Nephron progenitor cell (in vitro differentiated cells): Measurements from ENCODE around the gene FAM32A.

Experiments used
- DNase-seq: peaks from one replicate; pipeline ENCODE4 v3.0.0; 2021
- H3K27ac Mint-ChIP-seq: 2 replicates; pipeline ENCODE4 v1.8.0; 2021; ENCODE audit warnings: mild to moderate bottlenecking, moderate library complexity, mixed read lengths
- H3K27me3 Mint-ChIP-seq: 2 replicates; pipeline ENCODE4 v1.8.0; 2021; ENCODE audit warnings: mild to moderate bottlenecking, low read depth, mixed read lengths; ENCODE audit not compliant: poor library complexity
- H3K36me3 Mint-ChIP-seq: 2 replicates; pipeline ENCODE4 v1.8.0; 2021; ENCODE audit warnings: low read depth, mixed read lengths
- H3K4me1 Mint-ChIP-seq: 2 replicates; pipeline ENCODE4 v1.8.0; 2021; ENCODE audit warnings: mixed read lengths
- H3K4me3 Mint-ChIP-seq: 2 replicates; pipeline ENCODE4 v1.8.0; 2021; ENCODE audit warnings: mild to moderate bottlenecking, moderate library complexity, mixed read lengths
- H3K9me3 Mint-ChIP-seq: 2 replicates; pipeline ENCODE4 v1.8.0; 2021; ENCODE audit warnings: mild to moderate bottlenecking, moderate library complexity, mixed read lengths
- TF ChIP-seq, protein P1 (sequence below): fragments of 200-600 bp; sonication (generic); IDR thresholded peaks from 2 replicates; pipeline ENCODE4 v1.5.0; 2021; ENCODE audit warnings: antibody characterized with exemption

The FAM32A gene

GRCh38 chr19:16160445-16160942 lies 24.7 kb upstream of the FAM32A start:
- H3K27me3 Mint-ChIP-seq = peaks cover 22% of the 10 kb centered on the region
- H3K36me3 Mint-ChIP-seq = no peaks in the 10 kb centered on the region
- no peak overlapping the region for H3K27ac Mint-ChIP-seq
- no peaks in the 10 kb centered on the region for H3K4me1 Mint-ChIP-seq
- no peaks in the 10 kb centered on the region for H3K9me3 Mint-ChIP-seq
- DNase-seq = no peak
- H3K4me3 Mint-ChIP-seq = no peak overlapping the region
- TF ChIP-seq, protein P1, sequence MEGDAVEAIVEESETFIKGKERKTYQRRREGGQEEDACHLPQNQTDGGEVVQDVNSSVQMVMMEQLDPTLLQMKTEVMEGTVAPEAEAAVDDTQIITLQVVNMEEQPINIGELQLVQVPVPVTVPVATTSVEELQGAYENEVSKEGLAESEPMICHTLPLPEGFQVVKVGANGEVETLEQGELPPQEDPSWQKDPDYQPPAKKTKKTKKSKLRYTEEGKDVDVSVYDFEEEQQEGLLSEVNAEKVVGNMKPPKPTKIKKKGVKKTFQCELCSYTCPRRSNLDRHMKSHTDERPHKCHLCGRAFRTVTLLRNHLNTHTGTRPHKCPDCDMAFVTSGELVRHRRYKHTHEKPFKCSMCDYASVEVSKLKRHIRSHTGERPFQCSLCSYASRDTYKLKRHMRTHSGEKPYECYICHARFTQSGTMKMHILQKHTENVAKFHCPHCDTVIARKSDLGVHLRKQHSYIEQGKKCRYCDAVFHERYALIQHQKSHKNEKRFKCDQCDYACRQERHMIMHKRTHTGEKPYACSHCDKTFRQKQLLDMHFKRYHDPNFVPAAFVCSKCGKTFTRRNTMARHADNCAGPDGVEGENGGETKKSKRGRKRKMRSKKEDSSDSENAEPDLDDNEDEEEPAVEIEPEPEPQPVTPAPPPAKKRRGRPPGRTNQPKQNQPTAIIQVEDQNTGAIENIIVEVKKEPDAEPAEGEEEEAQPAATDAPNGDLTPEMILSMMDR = no peak

GRCh38 chr19:16160943-16161560 lies 24.2 kb upstream of the FAM32A start:
- Mint-ChIP-seq H3K4me3 (no peak overlapping the region), H3K27ac (peak overlapping the region; percentile 42), H3K36me3 (no peaks in the 10 kb centered on the region), H3K4me1 (no peaks in the 10 kb centered on the region), H3K9me3 (no peaks in the 10 kb centered on the region), H3K27me3 (peaks cover 22% of the 10 kb centered on the region)
- TF ChIP-seq, protein P1 = no peak
- no peak for DNase-seq

- H3K36me3 Mint-ChIP-seq = no peaks in the 10 kb centered on the region
- no peak for DNase-seq
- no peak overlapping the region for H3K4me3 Mint-ChIP-seq
- no peaks in the 10 kb centered on the region for H3K4me1 Mint-ChIP-seq
- TF ChIP-seq, protein P1 = no peak
- H3K27ac Mint-ChIP-seq = no peak overlapping the region
- H3K9me3 Mint-ChIP-seq = no peaks in the 10 kb centered on the region
- H3K27me3 Mint-ChIP-seq = peaks cover 15% of the 10 kb centered on the region
These were observed 23.4 kb upstream of the FAM32A start for GRCh38 chr19:16161840-16162239.

- no peaks in the 10 kb centered on the region for H3K4me1 Mint-ChIP-seq
- TF ChIP-seq, protein P1 = no peak
- H3K4me3 Mint-ChIP-seq = no peak overlapping the region
- no peaks in the 10 kb centered on the region for H3K9me3 Mint-ChIP-seq
- no peak for DNase-seq
- no peaks in the 10 kb centered on the region for H3K36me3 Mint-ChIP-seq
- H3K27ac Mint-ChIP-seq = no peak overlapping the region
- peaks cover 9% of the 10 kb centered on the region for H3K27me3 Mint-ChIP-seq
These were observed 20.9 kb upstream of the FAM32A start for GRCh38 chr19:16164222-16164890.

- no peaks in the 10 kb centered on the region for H3K4me1 Mint-ChIP-seq
- H3K36me3 Mint-ChIP-seq = no peaks in the 10 kb centered on the region
- H3K27ac Mint-ChIP-seq = no peak overlapping the region
- no peaks in the 10 kb centered on the region for H3K9me3 Mint-ChIP-seq
- no peak overlapping the region for H3K4me3 Mint-ChIP-seq
- TF ChIP-seq, protein P1 = no peak
- peaks cover 16% of the 10 kb centered on the region for H3K27me3 Mint-ChIP-seq
- DNase-seq = no peak
These were observed 18.8 kb upstream of the FAM32A start for GRCh38 chr19:16166417-16166816.

GRCh38 chr19:16167055-16167454 lies 18.2 kb upstream of the FAM32A start:
- no peak overlapping the region for H3K4me3 Mint-ChIP-seq
- H3K36me3 Mint-ChIP-seq = no peaks in the 10 kb centered on the region
- no peak overlapping the region for H3K27ac Mint-ChIP-seq
- H3K4me1 Mint-ChIP-seq = no peaks in the 10 kb centered on the region
- no peaks in the 10 kb centered on the region for H3K9me3 Mint-ChIP-seq
- DNase-seq = no peak
- TF ChIP-seq, protein P1 = no peak
- peaks cover 15% of the 10 kb centered on the region for H3K27me3 Mint-ChIP-seq
